ENCODE measurements around the gene RFC2. TPM values are rescaled to one million over a fixed set of nuclear protein-coding genes. Genes with fewer than 3 reads are reported as not detected.

RFC2 gene
- total RNA-seq, 6 experiments from 2014 or later = 8.0 to 21.3 (median 12.2) TPM

DNA sequence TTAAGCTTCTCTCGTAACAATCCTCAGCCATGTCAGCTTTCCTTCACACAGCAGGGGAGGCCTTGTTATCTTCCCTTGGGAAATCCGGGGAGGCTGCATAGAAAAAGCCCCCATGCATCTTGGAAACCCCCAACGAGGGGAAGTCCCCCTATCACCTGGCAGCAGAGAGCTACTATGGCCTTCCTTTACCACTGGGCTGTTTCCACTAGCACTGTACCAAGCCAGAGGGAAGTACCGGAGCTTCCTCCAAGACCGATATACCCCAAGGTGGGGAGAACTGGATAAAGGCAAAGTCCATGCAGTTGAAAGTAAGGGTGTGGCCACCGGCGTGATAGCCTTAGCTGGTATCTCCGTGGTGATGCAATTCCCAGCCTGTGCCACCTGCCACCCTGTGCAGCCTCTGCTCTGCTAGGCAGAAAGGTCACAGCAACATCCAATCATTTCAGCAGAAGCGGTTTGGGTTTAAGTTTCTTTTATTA lies 30.6 kb upstream of the RFC2 start:
- no peaks in the 10 kb centered on the region for H3K4me1 ChIP-seq
- no peak overlapping the region for H3K4me3 ChIP-seq
- ATAC-seq = peak; percentile 7 to 60 (median 16)

DNA sequence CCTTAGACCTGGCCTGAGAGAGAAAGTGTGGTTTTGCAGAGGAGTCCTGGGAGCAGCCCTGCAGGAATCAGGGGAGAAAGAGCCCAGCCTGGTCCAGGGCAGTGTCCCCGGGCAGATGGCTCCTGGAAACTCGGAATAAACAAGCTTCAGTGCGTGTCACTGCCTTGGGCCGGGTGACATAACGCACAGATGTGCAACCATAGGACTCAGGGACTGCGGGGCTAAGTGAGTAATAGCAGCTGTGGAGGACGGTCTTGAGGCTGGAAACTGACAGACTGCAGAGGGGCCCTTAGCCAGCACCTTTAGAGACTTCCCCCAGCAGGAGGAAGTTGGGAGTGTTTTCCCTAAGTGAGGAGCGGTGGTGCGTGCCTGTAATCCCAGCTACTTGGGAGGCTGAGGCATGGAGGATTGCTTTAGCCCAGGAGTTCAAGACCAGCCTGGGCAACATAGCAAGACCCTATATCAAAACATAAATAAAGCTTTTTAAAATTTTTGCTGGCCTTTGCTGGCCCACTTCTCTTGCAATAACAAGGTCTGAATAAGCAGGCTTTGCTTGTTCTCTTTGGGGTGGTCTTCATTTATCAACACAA lies 29.8 kb upstream of the RFC2 start:
- 80% methylated on average over 2 of the region's 9 CpGs for WGBS (ENCODE audit: insufficient coverage, low coverage, low lambda C conversion rate, missing lambda C conversion rate)
- ATAC-seq = peak in 1 of 4 donors; percentile 8
- H3K4me3 ChIP-seq = no peak overlapping the region
- no peaks in the 10 kb centered on the region for H3K4me1 ChIP-seq
- H3K27me3 ChIP-seq = no peaks in the 10 kb centered on the region
- DNase-seq = no peak
- H3K27ac ChIP-seq = no peak overlapping the region
- H3K9me3 ChIP-seq = no peaks in the 10 kb centered on the region
- no peak for TF ChIP-seq POLR2A (IDR thresholded peaks at IDR 0.05)
- TF ChIP-seq, protein P1, sequence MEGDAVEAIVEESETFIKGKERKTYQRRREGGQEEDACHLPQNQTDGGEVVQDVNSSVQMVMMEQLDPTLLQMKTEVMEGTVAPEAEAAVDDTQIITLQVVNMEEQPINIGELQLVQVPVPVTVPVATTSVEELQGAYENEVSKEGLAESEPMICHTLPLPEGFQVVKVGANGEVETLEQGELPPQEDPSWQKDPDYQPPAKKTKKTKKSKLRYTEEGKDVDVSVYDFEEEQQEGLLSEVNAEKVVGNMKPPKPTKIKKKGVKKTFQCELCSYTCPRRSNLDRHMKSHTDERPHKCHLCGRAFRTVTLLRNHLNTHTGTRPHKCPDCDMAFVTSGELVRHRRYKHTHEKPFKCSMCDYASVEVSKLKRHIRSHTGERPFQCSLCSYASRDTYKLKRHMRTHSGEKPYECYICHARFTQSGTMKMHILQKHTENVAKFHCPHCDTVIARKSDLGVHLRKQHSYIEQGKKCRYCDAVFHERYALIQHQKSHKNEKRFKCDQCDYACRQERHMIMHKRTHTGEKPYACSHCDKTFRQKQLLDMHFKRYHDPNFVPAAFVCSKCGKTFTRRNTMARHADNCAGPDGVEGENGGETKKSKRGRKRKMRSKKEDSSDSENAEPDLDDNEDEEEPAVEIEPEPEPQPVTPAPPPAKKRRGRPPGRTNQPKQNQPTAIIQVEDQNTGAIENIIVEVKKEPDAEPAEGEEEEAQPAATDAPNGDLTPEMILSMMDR (IDR thresholded peaks at IDR 0.05) = no peak
- intact Hi-C loops (cut with DNase I) = no loop called here
- H3K36me3 ChIP-seq = no peaks in the 10 kb centered on the region

More for the DNA sequence above, 30.6 kb upstream of the RFC2 start:
- WGBS (ENCODE audit: insufficient coverage, low coverage, low lambda C conversion rate, missing lambda C conversion rate) = 100% methylated on average over 1 of the region's 9 CpGs
- intact Hi-C loops (cut with DNase I) = no loop called here
- Histone ChIP-seq H3K9me3 (no peaks in the 10 kb centered on the region), H3K27ac (no peak overlapping the region), H3K27me3 (no peaks in the 10 kb centered on the region), H3K36me3 (no peaks in the 10 kb centered on the region)
- DNase-seq = no peak
- TF ChIP-seq, protein P1 (IDR thresholded peaks at IDR 0.05) = no peak
- no peak for TF ChIP-seq POLR2A (IDR thresholded peaks at IDR 0.05)

DNA sequence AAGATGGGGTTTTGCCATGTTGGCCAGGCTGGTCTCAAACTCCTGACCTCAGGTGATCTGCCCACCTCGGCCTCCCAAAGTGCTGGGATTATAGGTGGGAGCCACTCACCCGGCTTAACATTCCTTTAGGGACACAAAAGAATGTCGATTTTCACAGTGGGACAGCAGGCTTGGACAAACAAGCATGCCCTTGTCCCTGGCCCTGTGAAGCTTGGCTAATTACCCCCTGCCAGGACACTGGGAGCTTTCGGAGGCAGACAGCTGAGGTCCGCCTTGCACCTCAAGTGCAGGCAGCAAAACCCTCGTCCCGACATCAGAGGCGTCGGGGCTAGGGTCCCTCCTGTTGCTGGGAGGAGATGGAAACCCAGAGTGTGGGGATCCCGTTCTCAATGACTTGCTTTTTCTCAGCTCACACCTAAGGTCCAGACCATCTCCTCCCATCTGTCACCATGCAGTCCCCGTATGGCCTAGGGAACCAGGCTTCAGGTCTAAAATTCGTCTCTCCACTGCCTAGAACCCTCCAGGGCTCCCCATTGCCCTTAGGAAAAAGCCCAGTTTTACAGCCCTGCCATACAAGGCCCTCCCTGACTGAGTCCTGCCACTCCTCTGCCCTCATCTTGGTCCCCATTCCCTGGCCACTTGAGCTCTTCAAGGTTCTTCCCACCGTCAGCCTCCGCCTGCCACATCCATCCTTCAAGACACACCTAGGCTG lies 28.7 kb upstream of the RFC2 start:
- Histone ChIP-seq H3K27me3 (no peaks in the 10 kb centered on the region), H3K9me3 (no peaks in the 10 kb centered on the region), H3K36me3 (no peaks in the 10 kb centered on the region), H3K4me3 (no peak overlapping the region), H3K4me1 (no peaks in the 10 kb centered on the region), H3K27ac (no peak overlapping the region)
- WGBS (ENCODE audit: insufficient coverage, low coverage, low lambda C conversion rate, missing lambda C conversion rate) = 100% methylated on average over 2 of the region's 14 CpGs
- TF ChIP-seq, protein P1 (IDR thresholded peaks at IDR 0.05) = no peak
- no peak for TF ChIP-seq POLR2A (IDR thresholded peaks at IDR 0.05)
- no peak for DNase-seq
- no peak for ATAC-seq
- intact Hi-C loops (cut with DNase I) = no loop called here

- ATAC-seq = no peak
- Histone ChIP-seq H3K27me3 (no peaks in the 10 kb centered on the region), H3K9me3 (no peaks in the 10 kb centered on the region), H3K4me1 (no peaks in the 10 kb centered on the region), H3K27ac (no peak overlapping the region), H3K36me3 (no peaks in the 10 kb centered on the region), H3K4me3 (no peak overlapping the region)
- WGBS (ENCODE audit: insufficient coverage, low coverage, low lambda C conversion rate, missing lambda C conversion rate) = 84% methylated on average over 5 of the region's 8 CpGs
- no peak for DNase-seq
- intact Hi-C loops (cut with DNase I) = no loop called here
- no peak for TF ChIP-seq POLR2A (IDR thresholded peaks at IDR 0.05)
- TF ChIP-seq, protein P1 (IDR thresholded peaks at IDR 0.05) = no peak
These were observed 26.8 kb upstream of the RFC2 start for GRCh38 chr7:74280985-74281384.

Data from right lobe of liver (tissue), 6 donors.